ENCODE measurements around the gene STX1A. TPM values are rescaled to one million over a fixed set of nuclear protein-coding genes. Genes with fewer than 3 reads are reported as not detected.

The STX1A gene
- total RNA-seq, 1 donor from 2014 or later, result 12.4 TPM

- no peak for DNase-seq (ENCODE audit: low read depth)
- no peak overlapping the region for H3K4me3 ChIP-seq (ENCODE audit: low read depth, low read length)
- FAIRE-seq, result no peak
- peaks cover 23% of the 10 kb centered on the region for H3K36me3 ChIP-seq (ENCODE audit: control insufficient read depth, insufficient read depth, low read length)
- no peak for TF ChIP-seq CTCF (IDR thresholded peaks at IDR 0.05; ENCODE audit: insufficient read depth, low read length, severe bottlenecking)
- H3K27me3 ChIP-seq (ENCODE audit: control insufficient read depth, insufficient read depth, low read length), result no peaks in the 10 kb centered on the region
Measured at GRCh38 chr7:73702665-73703064, 16.8 kb downstream of the STX1A start.

GRCh38 chr7:73702226-73702625 lies 17.2 kb downstream of the STX1A start:
- Histone ChIP-seq H3K27me3 (ENCODE audit: control insufficient read depth, insufficient read depth, low read length) (no peaks in the 10 kb centered on the region), H3K4me3 (ENCODE audit: low read depth, low read length) (no peak overlapping the region), H3K36me3 (ENCODE audit: control insufficient read depth, insufficient read depth, low read length) (peaks cover 27% of the 10 kb centered on the region)
- DNase-seq (ENCODE audit: low read depth) (no peak), FAIRE-seq (no peak)
- no peak for TF ChIP-seq CTCF (IDR thresholded peaks at IDR 0.05; ENCODE audit: insufficient read depth, low read length, severe bottlenecking)

- no peak for FAIRE-seq
- H3K4me3 ChIP-seq (ENCODE audit: low read depth, low read length), result no peak overlapping the region
- H3K36me3 ChIP-seq (ENCODE audit: control insufficient read depth, insufficient read depth, low read length), result peaks cover 31% of the 10 kb centered on the region
Measured at GRCh38 chr7:73701357-73701995, 18.0 kb downstream of the STX1A start.

GRCh38 chr7:73700581-73701134 lies 18.8 kb downstream of the STX1A start:
- FAIRE-seq, result no peak
- DNase-seq (ENCODE audit: low read depth), result no peak
- peaks cover 37% of the 10 kb centered on the region for H3K36me3 ChIP-seq (ENCODE audit: control insufficient read depth, insufficient read depth, low read length)
- H3K4me3 ChIP-seq (ENCODE audit: low read depth, low read length), result no peak overlapping the region
- no peak for TF ChIP-seq CTCF (IDR thresholded peaks at IDR 0.05; ENCODE audit: insufficient read depth, low read length, severe bottlenecking)
- H3K27me3 ChIP-seq (ENCODE audit: control insufficient read depth, insufficient read depth, low read length), result no peaks in the 10 kb centered on the region

More at GRCh38 chr7:73701357-73701995, 18.0 kb downstream of the STX1A start:
- TF ChIP-seq CTCF (IDR thresholded peaks at IDR 0.05; ENCODE audit: insufficient read depth, low read length, severe bottlenecking), result peak; percentile 59
- peak; percentile 27 for DNase-seq (ENCODE audit: low read depth)
- H3K27me3 ChIP-seq (ENCODE audit: control insufficient read depth, insufficient read depth, low read length), result no peaks in the 10 kb centered on the region

- no peak for FAIRE-seq
- TF ChIP-seq CTCF (IDR thresholded peaks at IDR 0.05; ENCODE audit: insufficient read depth, low read length, severe bottlenecking), result no peak
- Histone ChIP-seq H3K4me3 (ENCODE audit: low read depth, low read length) (no peak overlapping the region), H3K36me3 (ENCODE audit: control insufficient read depth, insufficient read depth, low read length) (peaks cover 37% of the 10 kb centered on the region), H3K27me3 (ENCODE audit: control insufficient read depth, insufficient read depth, low read length) (no peaks in the 10 kb centered on the region)
- DNase-seq (ENCODE audit: low read depth), result no peak
Measured at GRCh38 chr7:73700069-73700423, 19.4 kb downstream of the STX1A start.

Data from bronchial epithelial cell (primary cell).